HPDE6-E6E7 (cell line): ENCODE results near the gene AHSG.
"Not testable (repeated sequence)": the region's sequence is repeated elsewhere in the genome, so short reads cannot be mapped to it uniquely, and the experiment has no call there.

Experiments
- DNase-seq: peaks from one replicate; pipeline ENCODE4 v3.0.0; 2011; ENCODE audit warnings: missing footprints; ENCODE audit errors: extremely low spot score

AHSG gene

GRCh38 chr3:186617036-186617946 is 4.4 kb downstream of the AHSG start:
- DNase-seq, result peak; percentile 99

DNA sequence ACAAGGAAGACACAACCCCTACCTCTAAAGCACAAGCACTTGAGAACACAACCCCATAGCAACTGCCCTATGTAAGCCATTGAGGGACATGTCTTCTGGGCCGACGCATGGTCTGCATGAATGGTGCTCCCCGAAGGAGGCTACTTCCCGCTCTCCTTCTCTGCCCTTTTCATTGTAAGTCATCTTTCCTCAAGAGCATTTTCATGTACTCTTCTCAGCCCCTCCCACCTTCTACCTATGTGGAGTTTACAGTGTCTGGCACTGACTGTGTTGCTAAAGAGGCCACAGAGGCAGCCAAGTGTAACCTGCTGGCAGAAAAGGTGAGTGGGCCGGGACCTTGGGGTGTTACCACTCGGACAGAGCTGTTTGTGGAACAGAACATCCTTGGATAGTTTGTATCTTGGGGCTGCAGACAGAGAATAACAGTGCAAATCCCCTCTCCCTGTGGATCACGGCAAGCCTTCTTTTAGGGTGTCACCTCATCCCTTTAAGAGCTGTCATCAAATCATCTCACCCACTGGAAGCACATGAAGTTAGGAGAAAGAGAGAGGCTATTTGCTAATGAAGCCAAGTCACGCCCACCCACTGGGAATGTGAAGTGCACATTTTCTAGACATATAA is 5.6 kb downstream of the AHSG start:
- DNase-seq, result no peak

- no peak for DNase-seq
Observed at GRCh38 chr3:186619787-186620212, 6.9 kb downstream of the AHSG start.

DNA sequence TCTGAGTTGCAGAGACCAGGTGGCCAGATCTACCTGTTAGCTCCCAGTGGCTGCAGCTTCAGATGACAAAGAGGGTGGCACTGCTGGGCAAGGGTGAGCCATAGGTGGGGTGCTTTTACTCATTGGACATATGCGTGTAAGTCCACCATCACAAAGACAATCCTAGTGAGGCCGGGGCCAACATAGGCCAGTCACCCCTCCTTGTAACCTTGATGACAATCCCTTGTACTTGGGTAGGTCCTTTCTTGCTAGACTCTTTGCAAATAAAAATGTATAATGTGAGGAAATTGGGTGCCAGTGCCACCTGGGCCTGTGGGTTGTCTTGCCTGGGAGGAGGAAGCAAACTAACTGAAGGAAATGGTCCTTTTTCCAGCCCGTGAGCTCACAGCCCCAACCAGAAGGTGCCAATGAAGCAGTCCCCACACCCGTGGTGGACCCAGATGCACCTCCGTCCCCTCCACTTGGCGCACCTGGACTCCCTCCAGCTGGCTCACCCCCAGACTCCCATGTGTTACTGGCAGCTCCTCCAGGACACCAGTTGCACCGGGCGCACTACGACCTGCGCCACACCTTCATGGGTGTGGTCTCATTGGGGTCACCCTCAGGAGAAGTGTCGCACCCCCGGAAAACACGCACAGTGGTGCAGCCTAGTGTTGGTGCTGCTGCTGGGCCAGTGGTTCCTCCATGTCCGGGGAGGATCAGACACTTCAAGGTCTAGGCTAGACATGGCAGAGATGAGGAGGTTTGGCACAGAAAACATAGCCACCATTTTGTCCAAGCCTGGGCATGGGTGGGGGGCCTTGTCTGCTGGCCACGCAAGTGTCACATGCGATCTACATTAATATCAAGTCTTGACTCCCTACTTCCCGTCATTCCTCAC is 7.6 kb downstream of the AHSG start:
- DNase-seq, result no peak

GRCh38 chr3:186621894-186622650 is 9.2 kb downstream of the AHSG start:
- no peak for DNase-seq

- no peak for DNase-seq
Observed at GRCh38 chr3:186622651-186623310, 9.9 kb downstream of the AHSG start.

DNA sequence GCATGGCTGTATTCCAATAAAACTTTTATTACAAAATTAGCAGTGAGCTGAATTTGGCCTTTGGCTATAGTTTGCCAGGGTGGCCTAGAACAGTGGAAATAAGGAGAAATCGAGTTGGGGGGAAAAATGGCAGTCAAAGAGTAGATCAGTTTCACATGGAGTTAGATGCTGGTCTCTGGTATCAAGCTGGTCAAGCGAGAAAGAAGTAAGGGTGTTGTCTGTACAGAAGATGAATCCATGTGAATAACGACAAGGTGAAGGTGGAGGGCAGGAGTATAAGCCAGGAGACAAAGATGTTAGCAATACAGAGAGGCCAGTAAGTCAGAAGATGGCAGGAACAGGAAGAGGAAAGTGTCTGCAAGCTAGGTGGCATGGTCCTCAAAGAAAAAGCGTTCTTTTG is 11.7 kb downstream of the AHSG start:
- no peak for DNase-seq

GRCh38 chr3:186625600-186626042 is 12.8 kb downstream of the AHSG start:
- DNase-seq, result no peak

DNA sequence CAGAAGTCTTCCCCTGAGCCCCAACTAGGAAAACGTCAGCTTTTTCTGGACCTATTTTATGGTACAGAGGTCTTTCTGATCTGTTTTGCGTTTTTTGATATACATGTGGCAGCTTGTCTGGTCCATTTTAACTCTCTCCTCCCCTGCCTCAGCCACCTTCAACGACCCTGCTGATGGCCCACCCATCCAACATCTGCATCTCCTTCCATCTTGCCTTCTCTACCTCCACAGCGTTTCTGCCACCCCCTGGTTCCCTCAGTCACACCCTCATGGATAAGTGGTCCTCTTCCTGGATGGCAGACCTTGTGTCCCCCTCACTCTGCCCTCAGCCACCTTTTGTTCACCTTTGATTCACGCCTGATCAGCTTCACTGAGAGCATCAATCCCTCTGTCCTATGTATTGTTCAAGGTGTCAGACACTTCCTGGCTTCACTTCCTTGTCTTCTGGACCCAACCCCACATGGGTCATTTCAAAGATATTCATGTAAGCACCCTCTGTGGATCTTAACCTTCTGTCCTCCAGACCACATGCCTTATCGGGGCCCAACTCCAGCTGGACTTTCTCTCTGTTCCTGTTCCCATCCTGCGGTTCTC is 13.5 kb downstream of the AHSG start:
- no peak for DNase-seq

DNA sequence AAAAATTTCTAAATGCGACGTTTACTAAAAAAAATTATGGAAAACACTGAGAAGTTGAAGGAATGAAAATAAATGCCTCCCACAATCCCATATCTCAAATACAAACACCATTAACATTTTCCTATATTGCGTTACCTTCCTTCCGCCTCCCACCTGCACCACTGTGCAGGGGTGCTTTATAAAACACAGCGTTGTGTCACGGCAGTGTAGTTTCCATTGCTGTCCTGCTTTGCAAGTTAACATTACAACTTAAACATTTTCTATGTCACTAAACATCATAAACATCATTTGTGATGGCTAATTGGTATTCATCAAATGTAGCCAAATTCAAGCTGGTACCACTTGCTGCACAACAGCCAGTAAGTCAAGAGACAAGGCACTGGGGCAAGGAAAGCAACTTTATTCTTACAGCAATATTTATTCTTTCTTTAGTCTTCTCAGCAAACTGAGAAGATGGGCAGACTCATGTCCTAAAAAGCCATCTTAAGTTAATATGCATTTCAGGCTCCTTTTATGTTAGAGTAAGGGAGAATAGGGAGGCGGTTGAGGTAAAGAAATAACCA is 15.1 kb downstream of the AHSG start:
- no peak for DNase-seq

- DNase-seq, result no peak
Observed at GRCh38 chr3:186628756-186629155, 15.9 kb downstream of the AHSG start.

DNA sequence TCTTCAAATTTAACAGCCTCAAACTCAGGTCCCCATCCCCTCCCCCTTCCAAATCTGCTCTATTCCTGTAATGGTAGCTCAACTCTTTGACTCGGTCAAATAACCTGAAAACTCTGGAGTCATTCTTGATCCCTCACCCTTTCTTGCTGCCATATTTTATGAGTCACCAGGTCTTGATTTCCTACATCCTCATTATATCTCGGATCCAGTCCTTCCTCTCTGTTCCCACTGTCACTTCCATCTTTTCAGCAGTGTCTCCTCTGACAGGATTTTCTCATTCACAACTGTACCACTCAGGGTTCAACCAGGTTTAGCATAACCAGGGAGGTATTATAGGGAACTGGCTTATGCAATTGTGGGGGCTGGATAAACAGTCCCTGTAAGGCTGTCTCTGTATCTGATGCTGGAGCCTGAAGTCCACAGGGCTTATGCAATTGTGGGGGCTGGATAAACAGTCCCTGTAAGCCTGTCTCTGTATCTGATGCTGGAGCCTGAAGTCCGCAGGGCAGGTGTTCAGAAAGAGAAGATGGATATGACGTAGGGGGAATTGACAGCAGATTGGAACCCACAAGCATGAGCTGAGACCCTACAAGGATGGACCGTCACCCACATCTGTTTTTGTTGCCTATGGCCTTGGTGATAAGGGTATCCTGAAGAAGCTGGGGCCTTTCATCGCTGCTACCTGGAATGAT is 18.2 kb downstream of the AHSG start:
- no peak for DNase-seq

DNA sequence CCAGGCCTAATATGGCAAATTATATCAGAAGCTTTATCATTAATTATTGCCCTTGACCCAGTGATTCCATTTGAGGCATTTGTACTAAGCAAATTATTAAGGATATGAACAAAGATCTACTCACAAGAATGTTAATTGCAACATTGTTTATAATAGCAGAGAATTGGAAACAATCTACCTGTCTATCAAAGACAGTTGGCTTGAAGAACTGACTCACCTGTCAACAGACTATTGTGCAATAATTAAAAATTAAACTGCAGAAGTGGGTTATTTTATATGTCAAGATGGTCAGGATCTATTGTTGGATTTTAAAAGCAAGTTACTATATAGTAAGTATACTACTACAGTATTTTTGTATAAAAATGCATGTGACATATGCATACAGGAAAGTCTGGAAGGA is 20.6 kb downstream of the AHSG start:
- DNase-seq, result peak; percentile 40

DNA sequence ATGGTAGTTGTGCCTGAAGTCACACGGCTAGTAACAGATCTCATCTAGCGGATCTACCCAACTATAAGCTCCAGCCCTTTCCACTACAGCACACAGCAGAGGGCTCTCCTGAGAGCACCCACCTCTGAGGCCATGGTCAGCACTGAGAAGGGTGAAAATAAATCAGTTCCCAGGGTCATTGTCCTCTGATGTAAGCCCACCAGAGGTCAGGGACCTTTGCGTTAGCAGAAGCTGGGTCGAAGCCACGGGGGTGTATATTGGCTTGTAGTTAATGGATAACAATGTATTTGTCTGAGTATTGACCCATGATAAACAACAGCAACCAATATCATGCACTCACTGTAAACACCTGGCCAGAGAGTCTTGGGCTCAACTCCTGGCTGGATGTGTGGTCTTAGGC is 21.3 kb downstream of the AHSG start:
- not testable (repeated sequence) for DNase-seq

GRCh38 chr3:186635532-186635931 is 22.7 kb downstream of the AHSG start:
- DNase-seq, result no peak

- no peak for DNase-seq
Observed at GRCh38 chr3:186636536-186636935, 23.7 kb downstream of the AHSG start.

GRCh38 chr3:186637686-186638085 is 24.8 kb downstream of the AHSG start:
- no peak for DNase-seq

- no peak for DNase-seq
Observed at GRCh38 chr3:186638259-186638658, 25.4 kb downstream of the AHSG start.

- DNase-seq, result no peak
Observed at GRCh38 chr3:186639778-186640472, 27.1 kb downstream of the AHSG start, which contains the start of gene FETUB. TSS of gene FETUB (plus strand) at chr3:186640399. CDS start at chr3:186640461, 62 bp downstream.
